GM19397 (cell line): ENCODE data around the gene CD151.
A peak's percentile ranks its signal among the peaks of the same experiment; 100 is the strongest.

ENCODE experiments used
- ATAC-seq: cut with Tn5 transposase; IDR thresholded peaks from one replicate; pipeline ENCODE4 v1.9.1; 2021; ENCODE audit warnings: mild to moderate bottlenecking, moderate library complexity; ENCODE audit not compliant: unreplicated experiment

The CD151 gene

GRCh38 chr11:841981-842369 is 9.2 kb downstream of the CD151 start:
- peak; percentile 26 for ATAC-seq

- ATAC-seq = peak; percentile 60
These were observed 9.7 kb downstream of the CD151 start, which contains the start of the genes POLR2L and TSPAN4 for GRCh38 chr11:842370-843002. TSS of gene POLR2L (minus strand) at chr11:842529. CDS start at chr11:842508, 21 bp downstream. TSS of gene TSPAN4 (plus strand) at chr11:842852. CDS start at chr11:850305, 7,453 bp downstream.

GRCh38 chr11:843086-843734 is 10.5 kb downstream of the CD151 start:
- no peak for ATAC-seq

GRCh38 chr11:843818-844692 is 11.3 kb downstream of the CD151 start:
- ATAC-seq = no peak

- ATAC-seq = no peak
These were observed 12.2 kb downstream of the CD151 start for GRCh38 chr11:844693-845644.

GRCh38 chr11:845872-846495 is 13.2 kb downstream of the CD151 start:
- ATAC-seq = no peak

GRCh38 chr11:846496-847098 is 13.8 kb downstream of the CD151 start:
- ATAC-seq = no peak

GRCh38 chr11:847876-848275 is 15.1 kb downstream of the CD151 start:
- ATAC-seq = no peak

GRCh38 chr11:848380-848931 is 15.7 kb downstream of the CD151 start:
- ATAC-seq = no peak

GRCh38 chr11:849104-849824 is 16.5 kb downstream of the CD151 start:
- ATAC-seq = no peak

- ATAC-seq = no peak
These were observed 17.4 kb downstream of the CD151 start for GRCh38 chr11:849951-850774.

- no peak for ATAC-seq
These were observed 18.3 kb downstream of the CD151 start for GRCh38 chr11:850775-851763.

GRCh38 chr11:852762-853161 is 20.0 kb downstream of the CD151 start:
- ATAC-seq = no peak

GRCh38 chr11:853682-854448 is 21.1 kb downstream of the CD151 start:
- no peak for ATAC-seq

- no peak for ATAC-seq
These were observed 22.0 kb downstream of the CD151 start for GRCh38 chr11:854601-855329.
